ENCODE data around the gene SH3PXD2A. TPM values are rescaled to one million over a fixed set of nuclear protein-coding genes. Genes with fewer than 3 reads are reported as not detected.
A peak's percentile ranks its signal among the peaks of the same experiment; 100 is the strongest.

The SH3PXD2A gene
- total and polyA plus RNA-seq, 9 of the 15 experiments (the other 6 are each of a cell fraction or from before 2014, with no cell fraction given) = 0.41 to 9.3 (median 2.5) TPM

GRCh38 chr10:103668351-103669242, 186.8 kb downstream of the SH3PXD2A start (continued):
- TF ChIP-seq, protein P1, sequence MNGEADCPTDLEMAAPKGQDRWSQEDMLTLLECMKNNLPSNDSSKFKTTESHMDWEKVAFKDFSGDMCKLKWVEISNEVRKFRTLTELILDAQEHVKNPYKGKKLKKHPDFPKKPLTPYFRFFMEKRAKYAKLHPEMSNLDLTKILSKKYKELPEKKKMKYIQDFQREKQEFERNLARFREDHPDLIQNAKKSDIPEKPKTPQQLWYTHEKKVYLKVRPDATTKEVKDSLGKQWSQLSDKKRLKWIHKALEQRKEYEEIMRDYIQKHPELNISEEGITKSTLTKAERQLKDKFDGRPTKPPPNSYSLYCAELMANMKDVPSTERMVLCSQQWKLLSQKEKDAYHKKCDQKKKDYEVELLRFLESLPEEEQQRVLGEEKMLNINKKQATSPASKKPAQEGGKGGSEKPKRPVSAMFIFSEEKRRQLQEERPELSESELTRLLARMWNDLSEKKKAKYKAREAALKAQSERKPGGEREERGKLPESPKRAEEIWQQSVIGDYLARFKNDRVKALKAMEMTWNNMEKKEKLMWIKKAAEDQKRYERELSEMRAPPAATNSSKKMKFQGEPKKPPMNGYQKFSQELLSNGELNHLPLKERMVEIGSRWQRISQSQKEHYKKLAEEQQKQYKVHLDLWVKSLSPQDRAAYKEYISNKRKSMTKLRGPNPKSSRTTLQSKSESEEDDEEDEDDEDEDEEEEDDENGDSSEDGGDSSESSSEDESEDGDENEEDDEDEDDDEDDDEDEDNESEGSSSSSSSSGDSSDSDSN (IDR thresholded peaks at IDR 0.05; ENCODE audit: borderline replicate concordance in 1 of 2, low read depth in 2 of 2, low read length in 2 of 2) = peak; percentile 66 to 94; a peak in 3 of 4 replicates
- TF ChIP-seq PHB (CRISPR knock-in tag; IDR thresholded peaks at IDR 0.05) (no peak), SIX5 (IDR thresholded peaks at IDR 0.05; ENCODE audit: borderline replicate concordance in 1 of 2, insufficient read depth in 1 of 2, low read depth in 1 of 2, low read length in 2 of 2) (no peak), KLF10 (CRISPR knock-in tag; IDR thresholded peaks at IDR 0.05) (no peak), ZNF212 (CRISPR knock-in tag; IDR thresholded peaks at IDR 0.05) (no peak), TFAM (CRISPR knock-in tag; conservative IDR thresholded peaks at IDR 0.05) (no peak), HDAC2 (IDR thresholded peaks at IDR 0.05) (0 out of 2 replicates have a peak, but pooled peaks have one; percentile 46), PHF21A (IDR thresholded peaks at IDR 0.05; ENCODE audit: borderline replicate concordance, low read depth) (peak; percentile 64; the same call in 1 of the 2 replicates), EGR1 (conservative IDR thresholded peaks at IDR 0.05) (peak; percentile 64), HIVEP1 (CRISPR knock-in tag; IDR thresholded peaks at IDR 0.05) (no peak), TBL1XR1 (IDR thresholded peaks at IDR 0.05; ENCODE audit: low read length in 2 of 2) (no peak), ZMIZ1 (IDR thresholded peaks at IDR 0.05; ENCODE audit: low read depth in 2 of 2, low read length in 2 of 2) (no peak), ZNF561 (CRISPR knock-in tag; conservative IDR thresholded peaks at IDR 0.05) (no peak), ZFP1 (CRISPR knock-in tag; IDR thresholded peaks at IDR 0.05) (no peak)
- TF ChIP-seq, protein P2, sequence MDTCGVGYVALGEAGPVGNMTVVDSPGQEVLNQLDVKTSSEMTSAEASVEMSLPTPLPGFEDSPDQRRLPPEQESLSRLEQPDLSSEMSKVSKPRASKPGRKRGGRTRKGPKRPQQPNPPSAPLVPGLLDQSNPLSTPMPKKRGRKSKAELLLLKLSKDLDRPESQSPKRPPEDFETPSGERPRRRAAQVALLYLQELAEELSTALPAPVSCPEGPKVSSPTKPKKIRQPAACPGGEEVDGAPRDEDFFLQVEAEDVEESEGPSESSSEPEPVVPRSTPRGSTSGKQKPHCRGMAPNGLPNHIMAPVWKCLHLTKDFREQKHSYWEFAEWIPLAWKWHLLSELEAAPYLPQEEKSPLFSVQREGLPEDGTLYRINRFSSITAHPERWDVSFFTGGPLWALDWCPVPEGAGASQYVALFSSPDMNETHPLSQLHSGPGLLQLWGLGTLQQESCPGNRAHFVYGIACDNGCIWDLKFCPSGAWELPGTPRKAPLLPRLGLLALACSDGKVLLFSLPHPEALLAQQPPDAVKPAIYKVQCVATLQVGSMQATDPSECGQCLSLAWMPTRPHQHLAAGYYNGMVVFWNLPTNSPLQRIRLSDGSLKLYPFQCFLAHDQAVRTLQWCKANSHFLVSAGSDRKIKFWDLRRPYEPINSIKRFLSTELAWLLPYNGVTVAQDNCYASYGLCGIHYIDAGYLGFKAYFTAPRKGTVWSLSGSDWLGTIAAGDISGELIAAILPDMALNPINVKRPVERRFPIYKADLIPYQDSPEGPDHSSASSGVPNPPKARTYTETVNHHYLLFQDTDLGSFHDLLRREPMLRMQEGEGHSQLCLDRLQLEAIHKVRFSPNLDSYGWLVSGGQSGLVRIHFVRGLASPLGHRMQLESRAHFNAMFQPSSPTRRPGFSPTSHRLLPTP (IDR thresholded peaks at IDR 0.05; ENCODE audit: borderline replicate concordance, extremely low read depth, insufficient read length) = no peak
- TF ChIP-seq, protein P3, sequence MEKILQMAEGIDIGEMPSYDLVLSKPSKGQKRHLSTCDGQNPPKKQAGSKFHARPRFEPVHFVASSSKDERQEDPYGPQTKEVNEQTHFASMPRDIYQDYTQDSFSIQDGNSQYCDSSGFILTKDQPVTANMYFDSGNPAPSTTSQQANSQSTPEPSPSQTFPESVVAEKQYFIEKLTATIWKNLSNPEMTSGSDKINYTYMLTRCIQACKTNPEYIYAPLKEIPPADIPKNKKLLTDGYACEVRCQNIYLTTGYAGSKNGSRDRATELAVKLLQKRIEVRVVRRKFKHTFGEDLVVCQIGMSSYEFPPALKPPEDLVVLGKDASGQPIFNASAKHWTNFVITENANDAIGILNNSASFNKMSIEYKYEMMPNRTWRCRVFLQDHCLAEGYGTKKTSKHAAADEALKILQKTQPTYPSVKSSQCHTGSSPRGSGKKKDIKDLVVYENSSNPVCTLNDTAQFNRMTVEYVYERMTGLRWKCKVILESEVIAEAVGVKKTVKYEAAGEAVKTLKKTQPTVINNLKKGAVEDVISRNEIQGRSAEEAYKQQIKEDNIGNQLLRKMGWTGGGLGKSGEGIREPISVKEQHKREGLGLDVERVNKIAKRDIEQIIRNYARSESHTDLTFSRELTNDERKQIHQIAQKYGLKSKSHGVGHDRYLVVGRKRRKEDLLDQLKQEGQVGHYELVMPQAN (IDR thresholded peaks at IDR 0.05; ENCODE audit: borderline replicate concordance) = peak; percentile 79; the same call in 1 of the 2 replicates

Data from K562 (cell line).